ENCODE measurements around the gene TTC21A.

Gene TTC21A

GRCh38 chr3:39184968-39185285, 77.4 kb downstream of the TTC21A start:
- H3K36me3 ChIP-seq (ENCODE audit: control insufficient read depth in 2 of 2, insufficient read depth in 2 of 2, low read length in 2 of 2): no peaks in the 10 kb centered on the region
- no peak overlapping the region for H3K4me3 ChIP-seq (ENCODE audit: low read length in 2 of 2)
- H3K27ac ChIP-seq (ENCODE audit: low read depth in 2 of 2, low read length in 2 of 2): no peak overlapping the region
- no peaks in the 10 kb centered on the region for H3K27me3 ChIP-seq (ENCODE audit: control insufficient read depth in 2 of 2, insufficient read depth in 2 of 2, low read length in 2 of 2)
- no peak overlapping the region for H3K9ac ChIP-seq (ENCODE audit: low read depth in 1 of 2, low read length in 2 of 2)
- peaks cover 12% of the 10 kb centered on the region in 2 donors for H3K4me1 ChIP-seq (ENCODE audit: control insufficient read depth in 2 of 2, insufficient read depth in 2 of 2, low read length in 2 of 2)
- no peaks in the 10 kb centered on the region for H3K9me3 ChIP-seq (ENCODE audit: control insufficient read depth in 2 of 2, low read length in 2 of 2)

GRCh38 chr3:39185326-39185958, 78.0 kb downstream of the TTC21A start:
- Histone ChIP-seq H3K4me1 (ENCODE audit: control insufficient read depth in 2 of 2, insufficient read depth in 2 of 2, low read length in 2 of 2) (peaks cover 6% of the 10 kb centered on the region in 2 donors), H3K27me3 (ENCODE audit: control insufficient read depth in 2 of 2, insufficient read depth in 2 of 2, low read length in 2 of 2) (no peaks in the 10 kb centered on the region), H3K36me3 (ENCODE audit: control insufficient read depth in 2 of 2, insufficient read depth in 2 of 2, low read length in 2 of 2) (no peaks in the 10 kb centered on the region), H3K9ac (ENCODE audit: low read depth in 1 of 2, low read length in 2 of 2) (no peak overlapping the region), H3K9me3 (ENCODE audit: control insufficient read depth in 2 of 2, low read length in 2 of 2) (no peaks in the 10 kb centered on the region), H3K4me3 (ENCODE audit: low read length in 2 of 2) (no peak overlapping the region), H3K27ac (ENCODE audit: low read depth in 2 of 2, low read length in 2 of 2) (no peak overlapping the region)

DNA sequence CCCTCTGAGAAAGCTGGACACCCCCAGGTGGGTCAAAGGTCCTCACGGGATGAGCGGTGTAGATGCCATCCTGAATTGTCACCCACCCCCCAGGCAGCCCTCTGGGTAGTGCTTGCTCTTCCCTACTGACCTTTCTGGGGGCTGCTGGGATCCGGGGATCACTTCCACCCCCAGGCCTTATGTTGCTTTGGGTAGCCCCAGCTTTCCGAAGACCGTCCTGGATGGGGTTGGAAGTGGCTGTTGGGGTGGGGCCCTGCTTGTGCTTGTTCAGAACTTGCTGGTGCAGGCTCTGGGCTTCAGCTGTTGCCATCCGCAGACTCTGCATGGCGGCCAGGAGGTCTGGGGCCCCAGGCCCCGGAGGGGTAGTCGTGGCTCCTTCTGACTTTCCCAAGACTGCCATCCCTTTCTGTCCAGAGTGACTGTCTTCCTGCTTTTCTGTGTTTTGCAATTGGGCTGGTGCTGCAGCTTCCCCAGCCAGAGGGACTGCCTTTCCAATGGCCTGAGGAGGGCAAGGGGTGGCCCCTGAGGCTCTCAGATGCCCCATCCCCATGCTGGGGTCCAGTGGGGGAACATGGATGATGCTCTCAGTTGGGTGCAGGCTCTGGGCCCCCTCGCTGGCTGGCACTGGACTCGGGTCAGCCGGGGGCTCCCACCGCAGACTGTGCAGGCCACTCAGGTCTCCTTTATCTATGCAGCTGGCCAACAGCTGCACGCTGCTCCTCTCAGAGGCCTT, 78.6 kb downstream of the TTC21A start:
- no peaks in the 10 kb centered on the region for H3K36me3 ChIP-seq (ENCODE audit: control insufficient read depth in 2 of 2, insufficient read depth in 2 of 2, low read length in 2 of 2)

DNA sequence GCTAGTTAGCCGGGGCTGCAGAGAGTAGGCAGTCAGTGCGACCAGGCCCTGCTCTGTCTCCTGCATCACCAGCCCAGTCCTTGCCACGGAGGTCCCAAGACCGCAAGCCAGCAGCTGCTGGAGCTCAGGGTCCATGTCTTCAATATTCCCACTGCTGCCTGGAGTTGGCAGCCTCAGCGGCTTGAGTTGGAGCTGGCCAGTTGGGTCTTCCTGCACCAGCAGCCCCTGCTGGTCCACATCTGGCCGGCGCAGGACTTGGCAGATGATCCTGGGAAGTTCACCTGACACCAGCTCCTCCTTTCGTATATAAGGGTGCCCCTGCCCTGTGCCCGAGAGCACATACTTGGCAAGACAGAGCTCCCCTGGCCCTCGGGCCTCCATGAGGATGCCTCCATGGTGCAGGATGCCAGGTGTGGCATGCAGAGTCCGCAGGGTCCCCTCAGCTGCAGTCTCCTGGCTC, 79.2 kb downstream of the TTC21A start:
- Histone ChIP-seq H3K27me3 (ENCODE audit: control insufficient read depth in 2 of 2, insufficient read depth in 2 of 2, low read length in 2 of 2) (no peaks in the 10 kb centered on the region), H3K9me3 (ENCODE audit: control insufficient read depth in 2 of 2, low read length in 2 of 2) (no peaks in the 10 kb centered on the region), H3K4me1 (ENCODE audit: control insufficient read depth in 2 of 2, insufficient read depth in 2 of 2, low read length in 2 of 2) (no peaks in the 10 kb centered on the region), H3K9ac (ENCODE audit: low read depth in 1 of 2, low read length in 2 of 2) (no peak overlapping the region), H3K36me3 (ENCODE audit: control insufficient read depth in 2 of 2, insufficient read depth in 2 of 2, low read length in 2 of 2) (no peaks in the 10 kb centered on the region), H3K4me3 (ENCODE audit: low read length in 2 of 2) (no peak overlapping the region), H3K27ac (ENCODE audit: low read depth in 2 of 2, low read length in 2 of 2) (no peak overlapping the region)

More for the DNA sequence above, 78.6 kb downstream of the TTC21A start:
- H3K9ac ChIP-seq (ENCODE audit: low read depth in 1 of 2, low read length in 2 of 2): no peak overlapping the region
- no peaks in the 10 kb centered on the region for H3K27me3 ChIP-seq (ENCODE audit: control insufficient read depth in 2 of 2, insufficient read depth in 2 of 2, low read length in 2 of 2)
- H3K27ac ChIP-seq (ENCODE audit: low read depth in 2 of 2, low read length in 2 of 2): no peak overlapping the region
- H3K4me3 ChIP-seq (ENCODE audit: low read length in 2 of 2): no peak overlapping the region
- no peaks in the 10 kb centered on the region for H3K9me3 ChIP-seq (ENCODE audit: control insufficient read depth in 2 of 2, low read length in 2 of 2)
- peaks cover 3% of the 10 kb centered on the region in 2 donors for H3K4me1 ChIP-seq (ENCODE audit: control insufficient read depth in 2 of 2, insufficient read depth in 2 of 2, low read length in 2 of 2)

DNA sequence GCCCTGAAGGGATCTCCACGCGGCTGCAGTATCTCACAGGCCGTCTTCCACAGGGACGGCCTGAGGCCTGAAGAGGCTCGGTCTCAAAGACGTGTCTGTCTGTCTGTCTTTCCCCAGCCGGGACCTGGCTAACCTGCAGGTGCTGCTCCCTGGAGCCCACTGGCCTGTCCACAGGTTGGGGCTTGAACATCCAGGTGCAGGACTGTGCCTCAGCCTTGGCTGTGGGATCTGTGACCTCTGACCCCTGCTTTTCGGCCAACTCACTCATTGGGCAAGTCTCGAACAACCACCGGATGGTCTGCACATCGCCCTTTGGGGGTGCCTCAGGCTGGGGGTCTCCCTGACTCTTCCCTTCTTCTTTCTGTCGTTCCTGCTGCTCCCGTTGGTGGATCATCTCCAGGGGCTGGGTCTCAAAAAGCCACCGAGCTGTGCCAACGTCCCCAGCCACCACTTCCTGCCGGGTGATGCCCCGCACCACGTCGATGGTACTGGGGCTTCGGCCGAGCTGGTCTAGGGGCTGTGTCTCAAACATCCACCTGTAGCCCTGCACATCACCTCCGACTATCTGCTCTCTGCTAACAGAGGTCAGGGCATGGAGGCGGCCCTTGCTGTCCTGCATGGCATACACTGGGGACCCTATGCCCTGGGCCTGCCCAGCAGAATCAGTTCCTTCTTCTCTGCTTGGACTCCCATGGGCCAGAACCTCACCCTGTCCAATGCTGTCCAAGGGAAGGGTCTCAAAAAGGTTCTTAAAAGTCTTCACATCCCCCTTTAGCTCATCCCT, 80.1 kb downstream of the TTC21A start:
- H3K9me3 ChIP-seq (ENCODE audit: control insufficient read depth in 2 of 2, low read length in 2 of 2): no peaks in the 10 kb centered on the region
- H3K36me3 ChIP-seq (ENCODE audit: control insufficient read depth in 2 of 2, insufficient read depth in 2 of 2, low read length in 2 of 2): no peaks in the 10 kb centered on the region
- H3K4me3 ChIP-seq (ENCODE audit: low read length in 2 of 2): no peak overlapping the region
- no peaks in the 10 kb centered on the region for H3K27me3 ChIP-seq (ENCODE audit: control insufficient read depth in 2 of 2, insufficient read depth in 2 of 2, low read length in 2 of 2)
- no peak overlapping the region for H3K27ac ChIP-seq (ENCODE audit: low read depth in 2 of 2, low read length in 2 of 2)
- no peak overlapping the region for H3K9ac ChIP-seq (ENCODE audit: low read depth in 1 of 2, low read length in 2 of 2)
- no peaks in the 10 kb centered on the region for H3K4me1 ChIP-seq (ENCODE audit: control insufficient read depth in 2 of 2, insufficient read depth in 2 of 2, low read length in 2 of 2)
